Activated T-cell treated with anti-CD3 and anti-CD28 coated beads, Interleukin-2, amount 50 U/mL, for 4 hours (primary cell): ENCODE measurements around the gene GNGT2. TPM values are rescaled to one million over a fixed set of nuclear protein-coding genes. Genes with fewer than 3 reads are reported as not detected.
"Not testable (repeated sequence)": the region's sequence is repeated elsewhere in the genome, so short reads cannot be mapped to it uniquely, and the experiment has no call there.

Source experiments
- ATAC-seq, 2 donors: fragments of 200-7000 bp; cut with Tn5 transposase; one replicate each; pipeline ENCODE4 v1.10.0; 2021
- DNase-seq: peaks from one replicate; pipeline ENCODE4 v3.0.0-alpha.2; 2020
- H3K27me3 Mint-ChIP-seq: one replicate; pipeline ENCODE4 v1.8.0; 2021; ENCODE audit warnings: low read depth, mixed read lengths
- H3K36me3 Mint-ChIP-seq: one replicate; pipeline ENCODE4 v1.8.0; 2022; ENCODE audit warnings: mixed read lengths; ENCODE audit not compliant: insufficient read depth
- H3K4me1 Mint-ChIP-seq: one replicate; pipeline ENCODE4 v1.8.0; 2021; ENCODE audit warnings: low read depth, mixed read lengths
- H3K4me3 Mint-ChIP-seq: one replicate; pipeline ENCODE4 v1.8.0; 2021; ENCODE audit warnings: mild to moderate bottlenecking, moderate library complexity, mixed read lengths
- H3K9me3 Mint-ChIP-seq: one replicate; pipeline ENCODE4 v1.8.0; 2021; ENCODE audit warnings: mixed read lengths
- total RNA-seq, 3 donors: library from RNA; stranded (reverse); gene quantifications; one replicate each; pipeline ENCODE4 v1.2.1, GENCODE V29; 2021

The GNGT2 gene
- total RNA-seq, 3 donors from 2014 or later, result 8.7 to 14.8 (median 12.8) TPM

- Mint-ChIP-seq H3K4me1 (no peaks in the 10 kb centered on the region), H3K9me3 (no peaks in the 10 kb centered on the region), H3K4me3 (no peak overlapping the region), H3K27me3 (no peaks in the 10 kb centered on the region), H3K36me3 (peaks cover 2% of the 10 kb centered on the region)
- DNase-seq (no peak), ATAC-seq (no peak)
Observed at GRCh38 chr17:49201481-49201927, 8.9 kb downstream of the GNGT2 start.

GRCh38 chr17:49200423-49201083 is 9.8 kb downstream of the GNGT2 start:
- ATAC-seq (no peak), DNase-seq (no peak)
- H3K27me3 Mint-ChIP-seq, result no peaks in the 10 kb centered on the region
- no peaks in the 10 kb centered on the region for H3K9me3 Mint-ChIP-seq
- H3K36me3 Mint-ChIP-seq, result no peaks in the 10 kb centered on the region
- H3K4me1 Mint-ChIP-seq, result peaks cover 5% of the 10 kb centered on the region
- H3K4me3 Mint-ChIP-seq, result no peak overlapping the region

- ATAC-seq (no peak), DNase-seq (no peak)
- H3K4me1 Mint-ChIP-seq, result peaks cover 20% of the 10 kb centered on the region
- H3K4me3 Mint-ChIP-seq, result no peak overlapping the region
- H3K27me3 Mint-ChIP-seq, result no peaks in the 10 kb centered on the region
- no peaks in the 10 kb centered on the region for H3K36me3 Mint-ChIP-seq
- H3K9me3 Mint-ChIP-seq, result no peaks in the 10 kb centered on the region
Observed at GRCh38 chr17:49198211-49198610, 12.2 kb downstream of the GNGT2 start.

- Mint-ChIP-seq H3K4me3 (no peak overlapping the region), H3K9me3 (no peaks in the 10 kb centered on the region), H3K27me3 (no peaks in the 10 kb centered on the region), H3K4me1 (peaks cover 26% of the 10 kb centered on the region), H3K36me3 (no peaks in the 10 kb centered on the region)
- ATAC-seq (no peak), DNase-seq (no peak)
Observed at GRCh38 chr17:49197346-49197998, 12.9 kb downstream of the GNGT2 start.

- no peaks in the 10 kb centered on the region for H3K36me3 Mint-ChIP-seq
- DNase-seq (no peak), ATAC-seq (no peak)
- H3K27me3 Mint-ChIP-seq, result no peaks in the 10 kb centered on the region
- peaks cover 28% of the 10 kb centered on the region for H3K4me1 Mint-ChIP-seq
- H3K4me3 Mint-ChIP-seq, result no peak overlapping the region
- H3K9me3 Mint-ChIP-seq, result no peaks in the 10 kb centered on the region
Observed at GRCh38 chr17:49196520-49196919, 13.9 kb downstream of the GNGT2 start.

GRCh38 chr17:49195751-49196150 is 14.6 kb downstream of the GNGT2 start:
- H3K36me3 Mint-ChIP-seq, result no peaks in the 10 kb centered on the region
- H3K4me1 Mint-ChIP-seq, result peaks cover 32% of the 10 kb centered on the region
- H3K9me3 Mint-ChIP-seq, result no peaks in the 10 kb centered on the region
- H3K27me3 Mint-ChIP-seq, result no peaks in the 10 kb centered on the region
- no peak for ATAC-seq
- DNase-seq, result no peak
- no peak overlapping the region for H3K4me3 Mint-ChIP-seq

GRCh38 chr17:49194297-49194607 is 16.1 kb downstream of the GNGT2 start:
- peaks cover 35% of the 10 kb centered on the region for H3K4me1 Mint-ChIP-seq
- no peaks in the 10 kb centered on the region for H3K27me3 Mint-ChIP-seq
- H3K9me3 Mint-ChIP-seq, result no peaks in the 10 kb centered on the region
- H3K36me3 Mint-ChIP-seq, result no peaks in the 10 kb centered on the region
- H3K4me3 Mint-ChIP-seq, result peak overlapping the region; percentile 89
- ATAC-seq (no peak), DNase-seq (no peak)

- no peaks in the 10 kb centered on the region for H3K27me3 Mint-ChIP-seq
- H3K4me1 Mint-ChIP-seq, result peaks cover 35% of the 10 kb centered on the region
- H3K9me3 Mint-ChIP-seq, result no peaks in the 10 kb centered on the region
Observed at GRCh38 chr17:49193513-49194296, 16.7 kb downstream of the GNGT2 start.

GRCh38 chr17:49191917-49192741 is 18.2 kb downstream of the GNGT2 start:
- no peaks in the 10 kb centered on the region for H3K9me3 Mint-ChIP-seq
- H3K36me3 Mint-ChIP-seq, result no peaks in the 10 kb centered on the region
- peak overlapping the region; percentile 89 for H3K4me3 Mint-ChIP-seq
- peak; percentile 53 to 67 for ATAC-seq
- no peaks in the 10 kb centered on the region for H3K27me3 Mint-ChIP-seq
- peaks cover 35% of the 10 kb centered on the region for H3K4me1 Mint-ChIP-seq
- DNase-seq, result peak; percentile 95

More at GRCh38 chr17:49193513-49194296, 16.7 kb downstream of the GNGT2 start:
- Mint-ChIP-seq H3K4me3 (peak overlapping the region; percentile 89), H3K36me3 (no peaks in the 10 kb centered on the region)
- ATAC-seq (no peak), DNase-seq (no peak)

- peak overlapping the region; percentile 89 for H3K4me3 Mint-ChIP-seq
- H3K4me1 Mint-ChIP-seq, result peaks cover 35% of the 10 kb centered on the region
- ATAC-seq, result no peak
- no peaks in the 10 kb centered on the region for H3K27me3 Mint-ChIP-seq
- H3K9me3 Mint-ChIP-seq, result no peaks in the 10 kb centered on the region
- DNase-seq, result no peak
- no peaks in the 10 kb centered on the region for H3K36me3 Mint-ChIP-seq
Observed at GRCh38 chr17:49191409-49191916, 18.9 kb downstream of the GNGT2 start.

GRCh38 chr17:49190932-49191331 is 19.4 kb downstream of the GNGT2 start:
- H3K9me3 Mint-ChIP-seq, result no peaks in the 10 kb centered on the region
- no peak for ATAC-seq
- H3K36me3 Mint-ChIP-seq, result no peaks in the 10 kb centered on the region
- DNase-seq, result no peak
- peaks cover 33% of the 10 kb centered on the region for H3K4me1 Mint-ChIP-seq
- H3K4me3 Mint-ChIP-seq, result no peak overlapping the region
- no peaks in the 10 kb centered on the region for H3K27me3 Mint-ChIP-seq

GRCh38 chr17:49187301-49187700 is 23.1 kb downstream of the GNGT2 start:
- no peaks in the 10 kb centered on the region for H3K36me3 Mint-ChIP-seq
- ATAC-seq, result no peak
- no peaks in the 10 kb centered on the region for H3K9me3 Mint-ChIP-seq

GRCh38 chr17:49185381-49185780 is 25.0 kb downstream of the GNGT2 start:
- not testable (repeated sequence) for DNase-seq, H3K9me3 Mint-ChIP-seq, H3K4me3 Mint-ChIP-seq, H3K36me3 Mint-ChIP-seq, H3K27me3 Mint-ChIP-seq, H3K4me1 Mint-ChIP-seq, ATAC-seq

More at GRCh38 chr17:49187301-49187700, 23.1 kb downstream of the GNGT2 start:
- Mint-ChIP-seq H3K4me3 (no peak overlapping the region), H3K27me3 (no peaks in the 10 kb centered on the region), H3K4me1 (peaks cover 9% of the 10 kb centered on the region)
- no peak for DNase-seq

GRCh38 chr17:49184522-49184921 is 25.9 kb downstream of the GNGT2 start:
- not testable (repeated sequence) for DNase-seq, H3K27me3 Mint-ChIP-seq, ATAC-seq, H3K36me3 Mint-ChIP-seq, H3K4me3 Mint-ChIP-seq, H3K4me1 Mint-ChIP-seq, H3K9me3 Mint-ChIP-seq
